Right lung (tissue), 5 donors: ENCODE results near the gene CREB3L4. TPM values are rescaled to one million over a fixed set of nuclear protein-coding genes. Genes with fewer than 3 reads are reported as not detected.
"Not testable (repeated sequence)": the region's sequence is repeated elsewhere in the genome, so short reads cannot be mapped to it uniquely, and the experiment has no call there.

Source experiments
- DNase-seq, 2 donors: peaks; one replicate each; pipeline ENCODE4 v3.0.0-alpha.2; 2013
- polyA plus RNA-seq, 5 donors: library from polyadenylated mRNA; unstranded; fragments of 120-200 nt; gene quantifications; one replicate each; pipeline versions ENCODE4 v1.2.1 to v1.2.3, GENCODE V29; 2013; ENCODE audit warnings: inconsistent platforms in 1 of 5, low replicate concordance in 1 of 5; ENCODE audit not compliant: insufficient read length in 5 of 5, insufficient read depth in 1 of 5

CREB3L4 gene
- polyA plus RNA-seq, 5 donors, result 34.9 to 44.9 (median 40.1) TPM

- peak in 1 of 2 donors; percentile 38 for DNase-seq
Observed at GRCh38 chr1:153984123-153984894, 16.6 kb downstream of the CREB3L4 start.

GRCh38 chr1:153985341-153985912 is 17.7 kb downstream of the CREB3L4 start:
- no peak for DNase-seq

GRCh38 chr1:153985941-153986761 is 18.4 kb downstream of the CREB3L4 start, which contains the start of gene RAB13:
Gene RAB13 (minus strand): TSS chr1:153986339. CDS start chr1:153986236, 103 bp downstream.
- peak; percentile 80 to 81 for DNase-seq

- no peak for DNase-seq
Observed at GRCh38 chr1:153987621-153988020, 19.9 kb downstream of the CREB3L4 start.

GRCh38 chr1:153990468-153991150 is 22.9 kb downstream of the CREB3L4 start, which contains the start of gene RPS27:
Gene RPS27 (plus strand): TSS chr1:153990762. CDS start chr1:153990797, 35 bp downstream.
- peak; percentile 94 to 97 for DNase-seq

- DNase-seq, result no peak
Observed at GRCh38 chr1:153991151-153991630, 23.5 kb downstream of the CREB3L4 start.

- DNase-seq, result no peak
Observed at GRCh38 chr1:153991806-153992205, 24.1 kb downstream of the CREB3L4 start.

- no peak for DNase-seq
Observed at GRCh38 chr1:153995202-153995601, 27.5 kb downstream of the CREB3L4 start.

GRCh38 chr1:153995640-153996039 is 27.9 kb downstream of the CREB3L4 start:
- no peak for DNase-seq

- DNase-seq, result not testable (repeated sequence)
Observed at GRCh38 chr1:153996882-153997281, 29.2 kb downstream of the CREB3L4 start.

GRCh38 chr1:154000420-154000819 is 32.7 kb downstream of the CREB3L4 start:
- DNase-seq, result no peak

GRCh38 chr1:154006136-154006535 is 38.4 kb downstream of the CREB3L4 start:
- DNase-seq, result no peak

- DNase-seq, result no peak
Observed at GRCh38 chr1:154012129-154012528, 44.4 kb downstream of the CREB3L4 start.

GRCh38 chr1:154012543-154012942 is 44.8 kb downstream of the CREB3L4 start:
- DNase-seq, result not testable (repeated sequence)

- no peak for DNase-seq
Observed at GRCh38 chr1:154014154-154014907, 46.6 kb downstream of the CREB3L4 start.

GRCh38 chr1:154019269-154019668 is 51.6 kb downstream of the CREB3L4 start:
- DNase-seq, result no peak

GRCh38 chr1:154019940-154020339 is 52.2 kb downstream of the CREB3L4 start:
- no peak for DNase-seq
